Breast epithelium (tissue), 3 donors: ENCODE measurements around the gene GDI2.

Source experiments
- CTCF ChIP-seq, 3 donors: fragments of 450-650 bp; IDR thresholded peaks; one replicate each; pipeline ENCODE4 v1.5.1; 2016 to 2017; ENCODE audit warnings: antibody characterized with exemption in 3 of 3, mild to moderate bottlenecking in 3 of 3, moderate library complexity in 3 of 3
- POLR2A ChIP-seq: fragments of 450-650 bp; IDR thresholded peaks from one replicate; pipeline ENCODE4 v1.6.1; 2016; ENCODE audit warnings: antibody characterized with exemption, mild to moderate bottlenecking, moderate library complexity
- POLR2AphosphoS5 ChIP-seq, 3 donors: sonication (generic); formaldehyde crosslinking; IDR thresholded peaks; one replicate each; pipeline ENCODE4 v1.6.1; 2017; ENCODE audit warnings: antibody characterized with exemption in 3 of 3

GRCh38 chr10:5835446-5836095, 22.3 kb upstream of the GDI2 start:
- TF ChIP-seq CTCF (IDR thresholded peaks at IDR 0.05): no peak
- TF ChIP-seq POLR2A: no peak
- TF ChIP-seq POLR2AphosphoS5 (IDR thresholded peaks at IDR 0.05): no peak
